ENCODE data around the gene DUSP1.
A peak's percentile ranks its signal among the peaks of the same experiment; 100 is the strongest.

The DUSP1 gene

GRCh38 chr5:172770675-172771438 is at the start of gene DUSP1:
Gene DUSP1 (minus strand): TSS chr5:172771195. CDS start chr5:172770952, 243 bp downstream.
- peak within 1 kb of the TSS; percentile 87 for H3K9ac ChIP-seq (ENCODE audit: low read depth, low read length, poor library complexity, severe bottlenecking)
- peaks cover 37% of the 10 kb centered on the region for H3K79me2 ChIP-seq (ENCODE audit: insufficient read depth, low read length)
- peak within 1 kb of the TSS; percentile 81 for H2AFZ ChIP-seq (ENCODE audit: low read length)
- H3K27me3 ChIP-seq (ENCODE audit: insufficient read depth, low read length, poor library complexity, severe bottlenecking): no peaks in the 10 kb centered on the region
- H3K36me3 ChIP-seq (ENCODE audit: insufficient read depth, low read length): peaks cover 11% of the 10 kb centered on the region; the same call in 1 of the 2 replicates
- H3K9me2 ChIP-seq (replicated peaks; ENCODE audit: low read depth, low read length): no peaks in the 10 kb centered on the region
- peak within 1 kb of the TSS; percentile 94 for H3K4me3 ChIP-seq (ENCODE audit: low read length, poor library complexity, severe bottlenecking)
- peaks cover 25% of the 10 kb centered on the region for H3K4me1 ChIP-seq (ENCODE audit: insufficient read depth, low read length, poor library complexity, severe bottlenecking)
- TF ChIP-seq CTCF (conservative IDR thresholded peaks at IDR 0.05; ENCODE audit: low read length) (peak; percentile 39), EZH2phosphoT487 (IDR thresholded peaks at IDR 0.05; ENCODE audit: borderline replicate concordance) (no peak)
- H3K9me3 ChIP-seq (ENCODE audit: insufficient read depth, low read depth, low read length): no peaks in the 10 kb centered on the region
- peaks cover 4% of the 10 kb centered on the region; the same call in 1 of the 2 replicates for H3F3A ChIP-seq (ENCODE audit: low read depth)
- peaks cover 20% of the 10 kb centered on the region for H4K20me1 ChIP-seq (ENCODE audit: insufficient read depth, low read length, poor library complexity, severe bottlenecking)
- H3K4me2 ChIP-seq (ENCODE audit: low read depth, low read length, poor library complexity, severe bottlenecking): peak within 1 kb of the TSS; percentile 97

- H3K4me3 ChIP-seq (ENCODE audit: low read length, poor library complexity, severe bottlenecking): no peak overlapping the region
- H3K4me2 ChIP-seq (ENCODE audit: low read depth, low read length, poor library complexity, severe bottlenecking): no peak overlapping the region
- H3K9ac ChIP-seq (ENCODE audit: low read depth, low read length, poor library complexity, severe bottlenecking): no peak overlapping the region
- H3K36me3 ChIP-seq (ENCODE audit: insufficient read depth, low read length): no peaks in the 10 kb centered on the region
- H3K27me3 ChIP-seq (ENCODE audit: insufficient read depth, low read length, poor library complexity, severe bottlenecking): no peaks in the 10 kb centered on the region
- no peaks in the 10 kb centered on the region for H4K20me1 ChIP-seq (ENCODE audit: insufficient read depth, low read length, poor library complexity, severe bottlenecking)
- no peak for TF ChIP-seq EZH2phosphoT487 (IDR thresholded peaks at IDR 0.05; ENCODE audit: borderline replicate concordance)
- no peak for TF ChIP-seq CTCF (conservative IDR thresholded peaks at IDR 0.05; ENCODE audit: low read length)
- no peaks in the 10 kb centered on the region for H3F3A ChIP-seq (ENCODE audit: low read depth)
- no peaks in the 10 kb centered on the region for H3K9me2 ChIP-seq (replicated peaks; ENCODE audit: low read depth, low read length)
- no peak overlapping the region for H2AFZ ChIP-seq (ENCODE audit: low read length)
- no peaks in the 10 kb centered on the region for H3K4me1 ChIP-seq (ENCODE audit: insufficient read depth, low read length, poor library complexity, severe bottlenecking)
- H3K79me2 ChIP-seq (ENCODE audit: insufficient read depth, low read length): no peaks in the 10 kb centered on the region
- H3K9me3 ChIP-seq (ENCODE audit: insufficient read depth, low read depth, low read length): no peaks in the 10 kb centered on the region
Observed at GRCh38 chr5:172820046-172820767, 49.2 kb upstream of the DUSP1 start.

- no peaks in the 10 kb centered on the region for H3K9me2 ChIP-seq (replicated peaks; ENCODE audit: low read depth, low read length)
- H3K9me3 ChIP-seq (ENCODE audit: insufficient read depth, low read depth, low read length): no peaks in the 10 kb centered on the region
- no peaks in the 10 kb centered on the region for H4K20me1 ChIP-seq (ENCODE audit: insufficient read depth, low read length, poor library complexity, severe bottlenecking)
- H3K4me3 ChIP-seq (ENCODE audit: low read length, poor library complexity, severe bottlenecking): no peak overlapping the region
- H3K4me1 ChIP-seq (ENCODE audit: insufficient read depth, low read length, poor library complexity, severe bottlenecking): no peaks in the 10 kb centered on the region
- no peaks in the 10 kb centered on the region for H3F3A ChIP-seq (ENCODE audit: low read depth)
- TF ChIP-seq EZH2phosphoT487 (IDR thresholded peaks at IDR 0.05; ENCODE audit: borderline replicate concordance): no peak
- TF ChIP-seq CTCF (conservative IDR thresholded peaks at IDR 0.05; ENCODE audit: low read length): no peak
- H3K4me2 ChIP-seq (ENCODE audit: low read depth, low read length, poor library complexity, severe bottlenecking): no peak overlapping the region
- H3K27me3 ChIP-seq (ENCODE audit: insufficient read depth, low read length, poor library complexity, severe bottlenecking): no peaks in the 10 kb centered on the region
- no peak overlapping the region for H2AFZ ChIP-seq (ENCODE audit: low read length)
- no peak overlapping the region for H3K9ac ChIP-seq (ENCODE audit: low read depth, low read length, poor library complexity, severe bottlenecking)
- no peaks in the 10 kb centered on the region for H3K36me3 ChIP-seq (ENCODE audit: insufficient read depth, low read length)
- H3K79me2 ChIP-seq (ENCODE audit: insufficient read depth, low read length): no peaks in the 10 kb centered on the region
Observed at GRCh38 chr5:172819569-172819968, 48.6 kb upstream of the DUSP1 start.
